Measurements from ENCODE around the gene CUEDC1. TPM values are rescaled to one million over a fixed set of nuclear protein-coding genes. Genes with fewer than 3 reads are reported as not detected.

Gene CUEDC1
- total RNA-seq, 1 experiment from 2014 or later, result 53.5 TPM

DNA sequence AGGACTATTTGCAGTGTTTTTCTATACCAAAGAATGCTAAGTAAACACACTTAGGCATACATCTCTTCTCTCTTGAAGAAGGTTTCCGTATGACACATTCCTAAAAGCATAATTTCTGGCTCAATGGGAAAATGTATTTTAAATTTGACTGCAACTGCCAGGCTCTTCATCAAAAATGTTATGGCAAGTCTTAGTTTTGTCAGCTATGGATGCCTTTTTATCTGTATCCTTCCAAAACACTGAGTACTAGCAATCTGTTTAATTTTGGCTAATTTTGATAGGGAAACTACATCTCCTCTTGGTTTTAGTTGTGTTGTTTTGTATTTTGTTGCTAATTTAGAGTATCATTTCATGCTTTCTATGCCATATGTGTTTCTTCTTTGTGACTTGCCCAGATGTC is 140.8 kb downstream of the CUEDC1 start:
- POLR2A ChIA-PET (ENCODE audit: low non-redundant PET), result no interaction called here
- TF ChIP-seq EZH2 (IDR thresholded peaks at IDR 0.05; ENCODE audit: borderline replicate concordance, low read depth, low read length, poor library complexity, severe bottlenecking) (no peak), CTCF (conservative IDR thresholded peaks at IDR 0.05; ENCODE audit: low read depth, low read length) (no peak)

GRCh38 chr17:57811638-57812280 is 143.5 kb downstream of the CUEDC1 start:
- no peak for DNase-seq (ENCODE audit: low spot score)
- Histone ChIP-seq H3K27ac (ENCODE audit: low read depth, low read length, poor library complexity, severe bottlenecking) (peak overlapping the region; percentile 68), H3K9me3 (ENCODE audit: low read depth, low read length, poor library complexity, severe bottlenecking) (no peaks in the 10 kb centered on the region), H3K27me3 (replicated peaks; ENCODE audit: insufficient read depth, low read depth, low read length, poor library complexity) (peaks cover 6% of the 10 kb centered on the region), H3K4me1 (ENCODE audit: insufficient read depth, low read length, poor library complexity, severe bottlenecking) (peaks cover 43% of the 10 kb centered on the region), H3K36me3 (ENCODE audit: insufficient read depth, low read length, poor library complexity, severe bottlenecking) (no peaks in the 10 kb centered on the region), H3K4me3 (ENCODE audit: low read depth, low read length, poor library complexity, severe bottlenecking) (no peak overlapping the region)
- intact Hi-C loops (cut with micrococcal nuclease; ENCODE audit: unreplicated experiment), result loop anchor here (10.0 kb wide), 1 partner anchor 387 kb away; no protein-coding TSS in a partner anchor
- ChIA-PET POLR2A (ENCODE audit: low non-redundant PET) (interaction anchor here (0.5 kb wide), 1 partner anchor 685 kb away, joined by 3 read pairs; no protein-coding TSS in a partner anchor), CTCF (interaction anchor here (2.0 kb wide), 1 partner anchor 21 kb away, joined by 6 read pairs; no protein-coding TSS in a partner anchor)
- no TSS peak for BruUV-seq (replicated peaks)
- TF ChIP-seq EZH2 (IDR thresholded peaks at IDR 0.05; ENCODE audit: borderline replicate concordance, low read depth, low read length, poor library complexity, severe bottlenecking), result no peak

More for the DNA sequence above, 140.8 kb downstream of the CUEDC1 start:
- intact Hi-C loops (cut with micrococcal nuclease; ENCODE audit: unreplicated experiment), result loop anchor here (10.0 kb wide), 1 partner anchor 390 kb away; no protein-coding TSS in a partner anchor
- no peaks in the 10 kb centered on the region for H3K36me3 ChIP-seq (ENCODE audit: insufficient read depth, low read length, poor library complexity, severe bottlenecking)
- CTCF ChIA-PET, result no interaction called here
- no peak overlapping the region for H3K4me3 ChIP-seq (ENCODE audit: low read depth, low read length, poor library complexity, severe bottlenecking)
- peaks cover 6% of the 10 kb centered on the region for H3K27me3 ChIP-seq (replicated peaks; ENCODE audit: insufficient read depth, low read depth, low read length, poor library complexity)
- DNase-seq (ENCODE audit: low spot score), result no peak
- no TSS peak for BruUV-seq (replicated peaks)
- H3K27ac ChIP-seq (ENCODE audit: low read depth, low read length, poor library complexity, severe bottlenecking), result no peak overlapping the region
- peaks cover 33% of the 10 kb centered on the region for H3K4me1 ChIP-seq (ENCODE audit: insufficient read depth, low read length, poor library complexity, severe bottlenecking)
- no peaks in the 10 kb centered on the region for H3K9me3 ChIP-seq (ENCODE audit: low read depth, low read length, poor library complexity, severe bottlenecking)

Other genes starting within 250 kb of the CUEDC1 start
- gene CCDC182, start 210.1 kb downstream of the CUEDC1 start, total RNA-seq (2021), result not detected in 2 replicates
- gene MRPS23, start 105.4 kb downstream of the CUEDC1 start, total RNA-seq (2021), result 94.2 and 100 TPM in 2 replicates
- 75.7 and 77.7 TPM in 2 replicates for gene VEZF1, start 32.8 kb upstream of the CUEDC1 start, total RNA-seq (2021)
- 491 and 512 TPM in 2 replicates for gene SRSF1, start 51.8 kb upstream of the CUEDC1 start, total RNA-seq (2021)
- 29.1 and 29.8 TPM in 2 replicates for gene DYNLL2, start 128.0 kb upstream of the CUEDC1 start, total RNA-seq (2021)
- not detected in 2 replicates for gene OR4D1, start 193.0 kb upstream of the CUEDC1 start, total RNA-seq (2021)
- gene OR4D2, start 211.6 kb upstream of the CUEDC1 start, total RNA-seq (2021), result not detected in 2 replicates
- not detected in 2 replicates for gene EPX, start 237.3 kb upstream of the CUEDC1 start, total RNA-seq (2021)